GM19324 (cell line): Measurements from ENCODE around the gene PARPBP.
A peak's percentile ranks its signal among the peaks of the same experiment; 100 is the strongest.
"Not testable (repeated sequence)": the region's sequence is repeated elsewhere in the genome, so short reads cannot be mapped to it uniquely, and the experiment has no call there.

Experiments used
- ATAC-seq: cut with Tn5 transposase; IDR thresholded peaks from one replicate; pipeline ENCODE4 v1.9.1; 2021; ENCODE audit warnings: mild to moderate bottlenecking, moderate library complexity; ENCODE audit not compliant: unreplicated experiment, low FRiP score

Gene PARPBP

DNA sequence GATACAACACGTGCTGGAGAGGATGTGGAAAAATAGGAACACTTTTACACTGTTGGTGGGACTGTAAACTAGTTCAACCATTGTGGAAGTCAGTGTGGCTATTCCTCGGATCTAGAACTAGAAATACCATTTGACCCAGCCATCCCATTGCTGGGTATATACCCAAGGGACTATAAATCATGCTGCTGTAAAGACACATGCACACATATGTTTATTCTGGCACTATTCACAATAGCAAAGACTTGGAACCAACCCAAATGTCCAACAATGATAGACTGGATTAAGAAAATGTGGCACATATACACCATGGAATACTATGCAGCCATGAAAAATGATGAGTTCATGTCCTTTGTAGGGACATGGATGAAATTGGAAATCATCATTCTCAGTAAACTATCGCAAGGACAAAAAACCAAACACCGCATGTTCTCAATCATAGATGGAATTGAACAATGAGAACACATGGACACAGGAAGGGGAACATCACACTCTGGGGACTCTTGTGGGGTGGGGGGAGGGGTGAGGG lies 27.1 kb downstream of the PARPBP start:
- not testable (repeated sequence) for ATAC-seq

- ATAC-seq = not testable (repeated sequence)
Observed at GRCh38 chr12:102155206-102155605, 35.2 kb downstream of the PARPBP start.

DNA sequence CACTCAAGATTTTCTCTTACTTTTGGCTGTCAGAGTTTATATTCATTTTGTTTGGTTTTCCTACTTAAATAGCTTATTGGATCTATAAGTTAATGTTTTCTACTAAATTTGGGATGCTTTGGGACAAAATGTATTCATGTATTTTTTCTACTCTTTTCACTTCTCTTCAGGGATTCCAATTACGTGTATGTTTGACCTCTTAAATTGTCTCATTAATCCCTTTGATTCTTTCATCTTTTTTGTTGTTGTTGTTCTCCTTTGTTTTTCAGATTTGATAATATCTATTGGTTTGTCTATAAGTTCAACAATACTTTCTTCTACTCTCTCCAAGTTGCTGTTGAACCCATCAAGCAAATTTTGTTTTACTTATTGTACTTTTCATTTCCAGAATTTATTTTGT lies 43.4 kb downstream of the PARPBP start:
- ATAC-seq = no peak

- no peak for ATAC-seq
Observed at GRCh38 chr12:102167821-102168604, 48.0 kb downstream of the PARPBP start.

DNA sequence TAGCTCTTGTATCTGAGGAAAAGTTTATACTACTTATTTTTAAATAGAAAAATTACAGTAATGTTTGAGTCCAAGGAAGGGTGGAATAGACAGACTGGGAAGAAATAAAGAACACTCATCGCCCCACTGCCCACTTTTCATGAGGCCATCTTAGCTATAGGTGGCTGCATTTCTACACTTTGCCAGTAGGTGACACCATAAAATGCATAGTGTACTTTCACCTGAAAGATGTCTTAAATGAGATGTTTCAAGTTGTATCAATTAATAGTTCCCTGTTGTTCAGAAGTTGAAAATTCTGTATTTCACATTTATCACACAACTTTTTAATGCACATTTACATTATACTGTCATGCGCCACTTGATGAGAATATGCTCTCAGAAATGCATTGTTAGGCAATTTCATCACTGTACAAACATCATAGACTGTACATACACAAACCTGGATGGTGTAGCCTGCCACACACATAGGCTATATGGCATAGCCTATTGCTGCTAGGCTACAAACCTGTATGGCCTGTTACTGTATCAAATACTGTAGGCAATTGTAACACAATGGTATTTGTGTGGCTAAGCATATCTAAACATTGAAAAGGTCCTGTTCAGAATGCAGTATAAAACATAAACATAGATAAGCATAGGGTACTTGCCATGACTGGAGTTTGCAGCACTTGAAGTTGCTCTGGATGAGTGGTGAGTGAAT lies 50.1 kb downstream of the PARPBP start:
- peak; percentile 52 for ATAC-seq

DNA sequence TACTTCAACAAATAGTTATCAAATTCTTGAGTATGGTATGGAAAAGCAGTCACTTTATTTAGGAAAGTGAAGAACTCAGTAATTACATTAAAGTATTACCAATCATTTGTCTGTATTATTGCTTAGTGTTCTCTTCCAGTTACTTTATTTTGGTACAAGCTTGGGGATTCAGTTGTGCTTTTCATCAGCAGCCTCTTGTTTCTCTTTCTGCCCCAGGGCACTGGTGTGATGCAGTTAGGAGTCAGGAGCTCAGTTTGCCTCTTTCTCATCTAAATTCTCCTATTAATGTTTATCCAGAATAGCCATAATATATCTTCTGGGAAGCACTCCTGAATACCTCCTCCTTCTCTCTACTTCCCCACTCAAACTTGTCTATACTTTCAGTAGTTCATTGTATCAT lies 52.0 kb downstream of the PARPBP start:
- no peak for ATAC-seq

GRCh38 chr12:102172436-102172835 lies 52.5 kb downstream of the PARPBP start:
- ATAC-seq = no peak

- no peak for ATAC-seq
Observed at GRCh38 chr12:102174117-102174516, 54.1 kb downstream of the PARPBP start.

DNA sequence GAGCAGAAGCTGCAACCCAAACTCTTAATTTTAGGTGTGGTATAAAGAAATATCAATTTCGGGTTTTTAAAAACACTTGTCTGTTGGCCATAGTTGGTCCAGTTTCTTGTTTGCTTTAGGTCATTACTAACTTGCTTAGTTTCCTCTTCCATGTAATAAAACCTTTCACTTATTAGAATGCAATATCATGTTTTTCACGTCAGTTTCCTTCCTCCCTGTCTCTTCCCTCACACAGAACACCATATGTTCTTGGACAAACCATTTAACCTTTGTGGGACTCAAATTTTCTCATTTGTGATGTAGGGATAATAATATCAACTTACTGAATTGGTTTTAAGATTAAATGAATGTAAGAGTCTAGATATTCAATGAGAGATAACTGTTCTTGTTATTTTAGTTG lies 54.8 kb downstream of the PARPBP start:
- no peak for ATAC-seq

DNA sequence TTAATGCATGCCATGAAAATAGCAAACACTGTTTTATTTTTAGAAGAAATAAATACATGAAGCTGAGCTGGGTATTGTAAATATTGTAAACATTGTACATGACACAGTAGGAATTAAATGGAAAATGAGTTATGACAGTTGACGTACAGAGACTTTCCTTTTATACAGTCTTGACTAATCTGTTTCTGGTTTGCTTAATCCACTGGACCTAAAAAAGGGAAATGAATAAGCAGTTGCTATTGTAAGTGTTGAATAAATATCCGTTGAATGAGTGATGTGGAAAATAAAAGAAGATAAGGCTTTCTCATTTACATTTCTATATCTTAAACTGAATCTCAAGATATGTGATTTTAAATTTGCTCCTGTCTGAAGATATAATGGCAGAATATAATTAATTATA lies 62.7 kb downstream of the PARPBP start:
- no peak for ATAC-seq

DNA sequence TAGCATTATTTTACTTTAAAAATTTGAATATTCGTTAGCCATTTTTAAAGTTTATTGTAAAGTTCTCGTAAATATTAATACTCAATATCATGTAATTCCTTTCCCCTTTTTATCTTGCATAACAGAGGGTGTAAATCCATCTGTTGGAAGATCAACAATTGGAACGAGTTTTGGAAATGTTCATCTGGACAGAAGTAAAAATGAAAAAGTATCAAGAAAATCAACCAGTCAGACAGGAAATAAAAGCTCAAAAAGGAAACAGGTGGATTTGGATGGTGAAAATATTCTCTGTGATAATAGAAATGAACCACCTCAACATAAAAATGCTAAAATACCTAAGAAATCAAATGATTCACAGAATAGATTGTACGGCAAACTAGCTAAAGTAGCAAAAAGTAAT lies 75.8 kb downstream of the PARPBP start:
- no peak for ATAC-seq

GRCh38 chr12:102197789-102198188 lies 77.8 kb downstream of the PARPBP start, which contains the start of gene PMCH:
Gene PMCH, minus strand, starts transcription at chr12:102197833. Its CDS starts 63 bp downstream, at chr12:102197770.
- no peak for ATAC-seq

DNA sequence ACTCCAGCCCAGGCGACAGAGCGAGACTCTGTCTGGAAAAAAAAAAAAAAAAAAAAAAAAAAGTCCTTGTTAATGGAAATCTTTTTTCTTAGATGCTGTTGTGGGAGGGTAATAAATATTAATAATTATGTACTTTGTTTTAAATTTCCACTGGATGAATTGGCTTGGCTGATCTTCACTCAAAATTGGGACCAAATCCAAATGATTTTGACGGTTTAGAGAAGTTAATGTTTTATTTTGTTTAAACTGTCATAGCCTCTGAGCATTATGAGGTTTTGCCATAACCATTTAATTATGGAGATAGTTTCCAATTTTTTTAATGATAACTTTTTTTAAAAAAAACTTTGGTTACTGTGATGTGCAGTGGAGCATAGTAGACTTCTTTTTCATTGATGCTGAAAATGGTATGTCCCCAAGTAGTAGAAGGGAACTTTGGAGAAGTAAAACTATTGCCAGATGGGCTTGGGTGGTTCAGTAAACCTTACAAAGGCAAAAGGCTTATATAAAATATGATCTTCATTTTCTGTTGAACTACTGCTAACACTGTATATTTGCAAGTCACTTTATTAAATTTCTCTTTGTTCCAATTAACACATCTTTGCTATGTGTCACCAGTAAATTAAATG lies 81.6 kb downstream of the PARPBP start:
- ATAC-seq = no peak

GRCh38 chr12:102202556-102202955 lies 82.6 kb downstream of the PARPBP start:
- no peak for ATAC-seq

GRCh38 chr12:102204025-102204424 lies 84.0 kb downstream of the PARPBP start:
- no peak for ATAC-seq

DNA sequence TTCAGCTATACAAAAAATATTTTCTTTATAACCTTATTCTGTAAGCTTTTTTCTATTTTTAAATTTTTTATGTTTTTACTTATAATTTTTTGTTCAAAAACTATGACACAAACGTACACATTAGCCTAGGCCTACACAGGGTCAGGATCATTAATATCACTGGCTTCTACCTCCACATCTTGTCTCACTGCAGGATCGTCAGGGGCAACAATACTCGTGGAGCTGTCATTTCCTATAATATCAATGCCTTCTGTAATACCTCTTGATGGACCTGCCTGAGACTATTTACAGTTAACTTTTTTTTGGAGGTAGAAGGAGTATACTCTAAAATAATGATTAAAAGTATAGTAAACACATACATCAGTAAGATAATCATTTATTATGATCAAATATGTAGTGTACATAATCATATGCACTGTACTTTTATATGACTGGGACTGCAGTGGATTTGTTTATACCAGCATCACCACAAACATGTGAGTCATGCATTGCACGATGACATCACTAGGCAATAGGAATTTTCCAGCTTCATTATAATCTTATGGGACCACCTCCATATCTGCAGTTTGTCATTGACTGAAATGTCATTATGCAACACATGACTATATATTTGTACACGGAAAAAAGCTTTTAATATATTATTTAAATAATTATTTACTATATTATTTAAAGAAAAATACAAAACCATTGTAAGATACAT lies 96.2 kb downstream of the PARPBP start:
- no peak for ATAC-seq

GRCh38 chr12:102220736-102221135 lies 100.8 kb downstream of the PARPBP start:
- no peak for ATAC-seq

DNA sequence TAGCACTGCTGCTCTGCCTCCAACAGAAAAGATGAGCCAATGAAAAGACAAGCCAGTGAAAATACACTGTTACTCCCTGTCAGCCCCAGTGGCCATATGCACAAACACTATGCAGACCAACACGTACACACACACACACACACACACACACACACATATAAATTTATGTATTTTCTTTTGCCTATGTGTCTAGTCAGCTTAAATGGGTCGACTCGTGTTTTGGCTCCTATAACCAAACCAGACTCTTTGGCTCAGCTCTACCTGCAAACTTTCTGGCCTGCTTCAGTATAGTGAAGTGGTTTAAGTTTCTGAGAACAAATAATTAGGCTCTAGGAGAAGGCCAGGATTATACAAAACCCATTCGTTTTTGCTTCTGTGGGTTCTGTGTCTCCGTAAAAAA lies 108.0 kb downstream of the PARPBP start:
- ATAC-seq = no peak

DNA sequence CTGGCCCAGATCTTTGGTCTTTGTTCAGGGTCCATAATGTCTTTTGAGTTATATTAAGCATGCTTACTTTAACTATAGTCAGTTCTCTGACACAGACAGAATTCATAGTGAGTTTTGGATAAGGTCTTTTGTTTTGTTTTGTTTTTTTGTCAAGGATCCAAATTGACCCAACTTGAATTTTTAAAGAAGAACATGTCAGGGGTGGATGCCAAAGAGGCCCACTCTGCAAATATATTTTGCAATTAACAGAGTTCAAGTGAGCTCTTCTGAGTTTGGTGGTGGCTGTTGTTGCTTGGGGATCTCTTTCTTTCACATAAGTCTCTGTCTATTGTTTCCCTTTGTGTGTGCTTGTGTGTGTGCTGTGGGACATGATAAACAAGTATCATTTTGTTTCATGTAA lies 112.1 kb downstream of the PARPBP start:
- no peak for ATAC-seq

GRCh38 chr12:102232446-102232845 lies 112.5 kb downstream of the PARPBP start:
- ATAC-seq = no peak

GRCh38 chr12:102234599-102234998 lies 114.6 kb downstream of the PARPBP start:
- no peak for ATAC-seq
